Measurements from ENCODE around the gene EYA2.

EYA2 gene

DNA sequence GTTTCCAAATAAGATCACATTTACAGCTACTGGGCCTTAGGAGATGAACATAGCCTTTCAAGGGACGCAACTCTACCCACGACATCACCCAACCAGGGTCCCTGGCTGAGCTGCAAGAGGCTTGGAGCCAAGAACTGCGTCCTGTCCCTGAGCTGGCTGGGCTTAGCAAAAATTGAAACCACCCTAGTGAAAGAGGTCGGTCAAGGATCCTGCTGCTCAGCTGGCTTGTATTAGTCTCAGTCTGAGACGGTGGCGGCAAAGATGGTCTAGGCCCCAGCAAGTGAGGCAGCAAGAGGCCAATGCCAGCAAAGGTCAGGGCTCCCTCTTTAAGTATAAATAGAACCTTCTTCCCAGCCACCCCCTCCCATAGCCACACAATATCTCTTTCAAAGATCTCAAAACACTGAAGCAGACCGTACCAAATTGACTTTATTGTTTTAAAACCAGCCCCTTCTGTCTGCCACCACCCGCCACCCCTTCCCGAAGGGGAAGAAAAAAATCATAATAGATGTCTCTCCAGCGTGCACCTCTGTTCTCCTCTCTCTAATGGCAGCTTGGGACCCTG, 140.5 kb downstream of the EYA2 start:
- Mint-ChIP-seq H3K36me3 (no peaks in the 10 kb centered on the region), H3K4me3 (no peak overlapping the region), H3K27ac (no peak overlapping the region), H3K9me3 (peaks cover 0 to 4% of the 10 kb centered on the region in 2 donors), H3K27me3 (peaks cover 13 to 19% of the 10 kb centered on the region in 2 donors), H3K4me1 (no peaks in the 10 kb centered on the region)
- DNase-seq, result no peak
- ATAC-seq (replicated peaks), result no peak

GRCh38 chr20:47036091-47036870, 141.6 kb downstream of the EYA2 start:
- Mint-ChIP-seq H3K9me3 (peaks cover 0 to 4% of the 10 kb centered on the region in 2 donors), H3K36me3 (no peaks in the 10 kb centered on the region), H3K4me1 (no peaks in the 10 kb centered on the region), H3K4me3 (no peak overlapping the region), H3K27ac (no peak overlapping the region), H3K27me3 (peaks cover 11 to 19% of the 10 kb centered on the region in 2 donors)
- DNase-seq, result no peak
- ATAC-seq (replicated peaks), result no peak

GRCh38 chr20:47038566-47039560, 144.2 kb downstream of the EYA2 start:
- H3K9me3 Mint-ChIP-seq, result peaks cover 0 to 4% of the 10 kb centered on the region in 2 donors
- peaks cover 13 to 19% of the 10 kb centered on the region in 2 donors for H3K27me3 Mint-ChIP-seq
- DNase-seq (no peak), ATAC-seq (replicated peaks) (no peak)
- H3K4me3 Mint-ChIP-seq, result no peak overlapping the region
- H3K27ac Mint-ChIP-seq, result no peak overlapping the region
- no peaks in the 10 kb centered on the region for H3K36me3 Mint-ChIP-seq
- H3K4me1 Mint-ChIP-seq, result no peaks in the 10 kb centered on the region

GRCh38 chr20:47040506-47041125, 146.0 kb downstream of the EYA2 start:
- Mint-ChIP-seq H3K27ac (no peak overlapping the region), H3K36me3 (no peaks in the 10 kb centered on the region), H3K27me3 (peaks cover 16 to 25% of the 10 kb centered on the region in 2 donors), H3K9me3 (peaks cover 10 to 11% of the 10 kb centered on the region in 2 donors), H3K4me1 (no peaks in the 10 kb centered on the region), H3K4me3 (no peak overlapping the region)
- ATAC-seq (replicated peaks), result no peak
- no peak for DNase-seq

DNA sequence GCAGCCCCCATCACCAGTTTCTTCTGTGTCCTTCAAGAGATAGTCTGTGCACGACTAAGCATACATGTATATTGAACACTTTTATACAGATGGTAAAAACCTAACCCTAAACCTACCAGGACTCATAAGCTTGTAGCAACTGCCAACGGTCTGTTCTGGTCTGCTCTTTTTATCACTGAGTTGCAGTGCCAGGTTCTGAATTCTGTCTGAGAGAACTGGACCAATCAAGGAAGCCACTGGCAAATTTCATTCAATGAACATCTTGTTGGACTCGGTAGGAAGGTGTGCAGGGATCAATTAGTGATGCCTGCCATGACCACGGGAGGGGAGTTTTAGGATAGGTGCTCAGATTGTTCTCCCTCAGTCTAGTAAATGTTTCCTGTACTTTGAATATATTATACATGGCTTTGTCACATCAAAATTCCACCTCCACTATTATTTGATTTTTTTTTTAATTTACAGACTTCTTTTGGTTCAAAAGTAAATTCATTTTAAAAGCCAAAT, 146.8 kb downstream of the EYA2 start:
- no peaks in the 10 kb centered on the region for H3K4me1 Mint-ChIP-seq
- ATAC-seq (replicated peaks), result no peak
- H3K27ac Mint-ChIP-seq, result no peak overlapping the region
- H3K4me3 Mint-ChIP-seq, result no peak overlapping the region
- H3K27me3 Mint-ChIP-seq, result peaks cover 12 to 22% of the 10 kb centered on the region in 2 donors
- no peaks in the 10 kb centered on the region for H3K36me3 Mint-ChIP-seq
- DNase-seq, result no peak
- peaks cover 10 to 12% of the 10 kb centered on the region in 2 donors for H3K9me3 Mint-ChIP-seq

DNA sequence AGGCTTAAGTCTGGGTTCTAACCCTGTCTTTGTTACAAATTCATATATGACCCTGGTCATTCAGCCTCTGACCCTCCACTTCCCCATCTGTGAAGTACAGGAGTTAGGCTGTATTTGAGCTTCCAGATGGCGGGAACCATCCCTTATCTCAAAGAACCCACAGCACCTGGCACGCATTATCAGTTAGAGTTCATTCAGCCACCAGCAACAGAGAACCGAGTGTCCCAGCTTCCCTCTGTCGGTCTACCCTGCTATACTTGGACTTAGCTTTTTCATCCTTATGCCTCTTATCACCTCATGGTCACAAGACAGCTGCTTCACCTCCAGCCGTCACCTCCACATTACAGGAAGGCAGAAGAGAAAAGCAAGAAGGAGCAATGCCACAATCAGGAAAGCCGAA, 147.8 kb downstream of the EYA2 start:
- Mint-ChIP-seq H3K9me3 (peaks cover 9 to 12% of the 10 kb centered on the region in 2 donors), H3K27ac (no peak overlapping the region), H3K4me1 (no peaks in the 10 kb centered on the region), H3K27me3 (peaks cover 12 to 21% of the 10 kb centered on the region in 2 donors), H3K36me3 (no peaks in the 10 kb centered on the region), H3K4me3 (no peak overlapping the region)
- DNase-seq, result no peak
- ATAC-seq (replicated peaks), result no peak

- Mint-ChIP-seq H3K36me3 (no peaks in the 10 kb centered on the region), H3K27me3 (peaks cover 12 to 22% of the 10 kb centered on the region in 2 donors), H3K4me3 (no peak overlapping the region), H3K27ac (no peak overlapping the region), H3K4me1 (no peaks in the 10 kb centered on the region), H3K9me3 (peaks cover 6 to 12% of the 10 kb centered on the region in 2 donors)
- no peak for ATAC-seq (replicated peaks)
- no peak for DNase-seq
Measured at GRCh38 chr20:47043086-47043485, 148.4 kb downstream of the EYA2 start.

- no peak for DNase-seq
- Mint-ChIP-seq H3K4me1 (no peaks in the 10 kb centered on the region), H3K9me3 (peaks cover 8 to 12% of the 10 kb centered on the region in 2 donors), H3K4me3 (no peak overlapping the region), H3K36me3 (no peaks in the 10 kb centered on the region), H3K27ac (no peak overlapping the region), H3K27me3 (peaks cover 13 to 27% of the 10 kb centered on the region in 2 donors)
- ATAC-seq (replicated peaks), result no peak
Measured at GRCh38 chr20:47044938-47045337, 150.3 kb downstream of the EYA2 start.

- H3K36me3 Mint-ChIP-seq, result no peaks in the 10 kb centered on the region
- peaks cover 8 to 12% of the 10 kb centered on the region in 2 donors for H3K9me3 Mint-ChIP-seq
- DNase-seq (no peak), ATAC-seq (replicated peaks) (no peak)
- H3K27me3 Mint-ChIP-seq, result peaks cover 19 to 45% of the 10 kb centered on the region in 2 donors
- H3K27ac Mint-ChIP-seq, result no peak overlapping the region
- no peak overlapping the region for H3K4me3 Mint-ChIP-seq
- H3K4me1 Mint-ChIP-seq, result no peaks in the 10 kb centered on the region
Measured at GRCh38 chr20:47048054-47048453, 153.4 kb downstream of the EYA2 start.

GRCh38 chr20:47049771-47050170, 155.1 kb downstream of the EYA2 start:
- no peak for DNase-seq
- Mint-ChIP-seq H3K4me3 (no peak overlapping the region), H3K4me1 (no peaks in the 10 kb centered on the region), H3K27me3 (peaks cover 16 to 45% of the 10 kb centered on the region in 2 donors), H3K36me3 (no peaks in the 10 kb centered on the region), H3K9me3 (peaks cover 6 to 8% of the 10 kb centered on the region in 2 donors), H3K27ac (no peak overlapping the region)
- ATAC-seq (replicated peaks), result no peak

DNA sequence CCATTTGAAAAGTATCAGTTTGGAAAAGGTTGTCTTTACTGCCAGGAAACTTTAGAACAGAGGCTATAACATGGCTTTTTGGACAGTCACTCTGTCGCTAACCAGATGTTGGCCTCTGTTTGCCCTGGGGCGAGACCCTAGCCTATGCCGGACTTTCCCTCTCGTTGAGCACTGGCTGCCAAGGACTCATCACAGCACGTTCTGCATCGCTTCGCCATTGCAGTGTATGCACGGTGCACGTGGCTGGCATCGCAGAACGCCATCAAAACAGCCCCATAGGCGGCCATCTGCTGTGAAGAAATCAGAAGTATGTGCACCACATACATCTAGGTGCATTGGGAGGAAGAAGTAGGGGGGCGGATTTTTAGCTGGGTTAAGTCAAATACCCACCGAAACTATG, 156.4 kb downstream of the EYA2 start:
- Mint-ChIP-seq H3K27me3 (peaks cover 22 to 43% of the 10 kb centered on the region in 2 donors), H3K4me3 (no peak overlapping the region), H3K27ac (no peak overlapping the region), H3K4me1 (no peaks in the 10 kb centered on the region), H3K9me3 (peaks cover 0 to 4% of the 10 kb centered on the region in 2 donors), H3K36me3 (no peaks in the 10 kb centered on the region)
- no peak for DNase-seq
- ATAC-seq (replicated peaks), result no peak

DNA sequence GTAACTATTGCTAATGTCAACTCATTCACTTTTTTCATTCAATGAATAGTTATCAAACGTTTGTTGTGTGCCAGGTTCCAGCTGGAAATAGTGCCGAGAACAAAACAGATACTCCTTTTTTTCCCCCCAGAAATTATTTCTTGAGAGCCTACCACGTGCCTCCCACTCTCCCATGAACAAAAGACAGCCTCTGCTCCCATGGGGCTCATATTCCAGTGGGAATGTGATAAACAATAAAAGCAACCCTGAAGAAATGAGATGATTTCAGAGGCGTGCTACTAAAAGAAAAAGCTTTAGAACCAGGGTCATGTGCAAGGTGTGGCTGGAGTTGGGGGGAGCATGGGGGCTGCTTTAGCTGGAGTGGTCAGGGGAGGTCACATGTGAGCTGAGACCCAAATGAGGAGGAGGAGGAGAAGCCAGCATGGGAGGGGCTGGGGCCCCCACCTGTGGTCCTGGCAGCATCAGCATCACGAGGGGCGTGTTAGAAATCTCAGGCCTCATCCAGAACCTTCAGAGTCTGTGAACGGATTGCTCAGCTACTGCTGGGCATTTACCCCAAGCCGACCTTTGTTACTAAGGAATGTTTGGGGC, 157.4 kb downstream of the EYA2 start:
- no peak for DNase-seq
- no peak for ATAC-seq (replicated peaks)
- peaks cover 22 to 50% of the 10 kb centered on the region in 2 donors for H3K27me3 Mint-ChIP-seq
- no peaks in the 10 kb centered on the region for H3K36me3 Mint-ChIP-seq
- no peak overlapping the region for H3K4me3 Mint-ChIP-seq
- peaks cover 0 to 6% of the 10 kb centered on the region in 2 donors for H3K9me3 Mint-ChIP-seq
- no peaks in the 10 kb centered on the region for H3K4me1 Mint-ChIP-seq
- H3K27ac Mint-ChIP-seq, result no peak overlapping the region

GRCh38 chr20:47054506-47054905, 159.9 kb downstream of the EYA2 start:
- DNase-seq (no peak), ATAC-seq (replicated peaks) (no peak)
- Mint-ChIP-seq H3K36me3 (no peaks in the 10 kb centered on the region), H3K9me3 (peaks cover 0 to 4% of the 10 kb centered on the region in 2 donors), H3K4me3 (no peak overlapping the region), H3K27me3 (peaks cover 28 to 39% of the 10 kb centered on the region in 2 donors), H3K27ac (no peak overlapping the region), H3K4me1 (no peaks in the 10 kb centered on the region)
